Kidney glomerular epithelial cell (primary cell): ENCODE data around the gene CCNG1.
A peak's percentile ranks its signal among the peaks of the same experiment; 100 is the strongest.
"Not testable (repeated sequence)": the region's sequence is repeated elsewhere in the genome, so short reads cannot be mapped to it uniquely, and the experiment has no call there.

Source experiments
- DNase-seq: peaks from one replicate; lab custom pipeline; 2025; lab: John Stamatoyannopoulos, UW

Gene CCNG1, protein sequence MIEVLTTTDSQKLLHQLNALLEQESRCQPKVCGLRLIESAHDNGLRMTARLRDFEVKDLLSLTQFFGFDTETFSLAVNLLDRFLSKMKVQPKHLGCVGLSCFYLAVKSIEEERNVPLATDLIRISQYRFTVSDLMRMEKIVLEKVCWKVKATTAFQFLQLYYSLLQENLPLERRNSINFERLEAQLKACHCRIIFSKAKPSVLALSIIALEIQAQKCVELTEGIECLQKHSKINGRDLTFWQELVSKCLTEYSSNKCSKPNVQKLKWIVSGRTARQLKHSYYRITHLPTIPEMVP

DNA sequence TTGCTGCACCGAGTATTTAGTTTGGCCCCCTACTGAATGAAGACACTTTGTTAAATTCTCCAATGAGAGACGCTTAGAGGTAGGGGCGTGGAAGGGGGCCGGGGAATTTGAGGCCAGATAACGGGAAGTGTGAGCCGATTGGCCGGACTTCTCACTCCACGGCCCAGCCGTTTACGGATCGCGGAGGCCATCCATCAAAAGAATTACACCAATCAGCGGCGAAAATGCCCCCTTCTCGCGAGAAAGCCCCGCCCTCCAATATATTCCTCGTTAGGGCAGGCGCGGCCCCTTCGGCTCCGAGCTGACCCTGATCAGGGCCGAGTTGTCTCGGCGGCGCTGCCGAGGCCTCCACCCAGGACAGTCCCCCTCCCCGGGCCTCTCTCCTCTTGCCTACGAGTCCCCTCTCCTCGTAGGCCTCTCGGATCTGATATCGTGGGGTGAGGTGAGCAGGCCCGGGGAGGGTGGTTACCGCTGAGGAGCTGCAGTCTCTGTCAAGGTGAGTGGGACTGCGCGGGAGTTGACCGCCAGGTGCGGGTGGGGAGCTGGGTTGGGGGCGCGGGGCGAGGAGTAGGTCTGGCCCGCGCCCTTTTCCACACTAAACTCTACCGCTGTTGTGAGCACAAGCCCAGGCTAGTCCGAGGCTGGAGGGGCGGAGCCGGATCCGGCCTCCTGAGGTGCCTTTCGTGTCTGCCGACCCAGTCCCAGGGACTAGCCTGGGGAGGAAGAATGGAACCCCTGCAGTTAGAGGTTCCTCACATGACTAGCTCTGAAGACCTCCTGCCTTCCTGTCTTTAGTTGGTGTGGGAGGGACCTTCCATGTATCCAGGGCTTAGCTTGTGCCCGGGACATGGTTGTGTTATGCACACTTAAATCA lies at the start of gene CCNG1:
Gene CCNG1, plus strand, starts transcription at position 287 of the 874 bp plus-strand sequence. CDS start 1,662 bp downstream, outside the sequence.
- DNase-seq: peak; percentile 96

DNA sequence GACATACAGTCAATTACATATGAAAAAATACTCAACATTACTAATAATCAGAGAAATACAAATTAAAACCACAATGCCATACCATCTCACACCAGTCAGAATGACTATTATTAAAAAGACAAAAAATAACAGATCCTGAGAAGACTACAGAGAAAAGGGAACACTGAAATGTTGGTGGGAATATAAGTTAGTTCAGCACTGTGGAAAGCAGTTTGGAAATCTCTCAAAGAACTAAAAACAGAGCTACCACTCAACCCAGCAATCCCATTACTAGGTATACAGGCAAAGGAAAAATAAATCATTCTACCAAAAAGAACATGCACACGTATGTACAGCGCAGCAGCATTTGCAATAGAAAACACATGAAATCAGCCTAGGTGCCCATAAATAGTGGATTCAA lies 41.6 kb upstream of the CCNG1 start:
- DNase-seq: no peak

DNA sequence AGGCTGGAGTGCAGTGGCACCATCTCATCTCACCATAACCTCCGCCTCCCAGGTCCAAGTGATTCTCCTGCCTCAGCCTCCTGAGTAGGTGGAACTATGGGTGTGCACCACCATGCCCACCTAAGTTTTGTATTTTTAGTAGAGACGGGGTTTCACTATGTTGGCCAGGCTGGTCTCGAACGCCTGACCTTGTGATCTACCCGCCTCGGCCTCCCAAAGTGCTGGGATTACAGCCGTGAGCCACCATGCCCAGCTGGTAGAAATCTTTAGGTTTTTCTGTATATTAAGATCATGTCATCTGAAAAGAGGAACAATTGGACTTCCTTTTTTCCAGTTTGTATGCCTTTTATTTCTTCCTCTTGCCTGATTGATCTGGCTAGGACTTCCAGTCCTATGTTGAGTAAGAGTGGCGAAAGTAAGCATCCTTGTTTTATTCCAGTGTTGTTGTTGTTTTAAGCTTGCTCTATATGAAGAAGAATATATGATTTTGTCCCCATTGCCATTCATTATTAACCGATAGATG lies 40.5 kb upstream of the CCNG1 start:
- not testable (repeated sequence) for DNase-seq

DNA sequence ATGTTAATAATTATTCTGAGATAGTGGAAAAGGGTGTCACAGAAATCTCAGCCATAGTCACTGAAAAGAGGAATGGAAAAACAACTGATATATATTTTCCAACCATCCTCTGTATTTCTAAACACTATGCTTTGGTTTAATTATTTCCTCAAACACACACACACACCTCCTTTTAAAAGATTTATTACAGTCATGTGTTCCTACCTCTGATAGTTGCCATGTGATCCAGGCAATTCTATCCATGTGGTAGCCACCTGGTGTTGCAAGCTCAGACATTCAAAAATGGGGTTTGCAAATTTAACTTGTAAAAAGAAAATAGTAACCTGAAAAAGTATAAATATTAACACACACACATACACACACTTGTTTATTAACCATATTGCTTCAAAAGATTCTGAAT lies 40.0 kb upstream of the CCNG1 start:
- DNase-seq: no peak

DNA sequence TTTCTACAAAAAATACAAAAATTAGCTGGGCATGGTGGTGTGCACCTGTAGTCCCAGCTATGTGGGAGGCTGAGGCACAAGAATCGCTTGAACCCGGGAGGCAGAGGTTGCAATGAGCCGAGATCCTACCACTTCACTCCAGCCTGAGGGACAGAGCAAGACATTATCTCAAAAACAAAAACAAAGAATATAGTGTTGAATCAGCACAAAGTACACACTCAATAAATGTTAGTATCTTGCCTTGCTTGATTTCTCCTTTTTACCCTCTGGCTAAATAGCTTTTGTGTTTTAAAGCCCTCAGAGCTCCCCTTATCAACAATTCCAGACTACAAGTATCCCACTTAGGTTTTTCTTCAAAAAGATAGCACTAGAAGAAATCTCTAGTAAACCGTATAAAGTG lies 37.5 kb upstream of the CCNG1 start:
- no peak for DNase-seq

DNA sequence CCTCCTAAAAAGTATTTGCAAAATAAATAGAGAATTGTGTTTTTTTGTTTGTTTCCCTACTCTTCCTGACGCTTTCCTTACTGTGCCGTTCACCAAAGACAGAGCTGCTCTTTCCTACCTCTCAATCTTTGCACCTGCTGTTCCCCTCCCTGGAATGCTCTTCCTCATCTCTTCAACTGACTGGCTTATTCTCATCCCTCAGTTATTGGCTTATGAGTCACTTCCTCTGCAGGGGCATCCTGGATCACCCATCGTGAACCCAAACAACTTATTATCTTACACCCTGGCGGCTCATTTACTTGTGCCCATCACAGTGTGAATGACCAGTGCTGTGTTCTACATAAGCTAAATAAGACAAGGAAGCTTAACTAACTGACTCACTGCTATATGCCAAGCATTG lies 36.1 kb upstream of the CCNG1 start:
- DNase-seq: no peak

DNA sequence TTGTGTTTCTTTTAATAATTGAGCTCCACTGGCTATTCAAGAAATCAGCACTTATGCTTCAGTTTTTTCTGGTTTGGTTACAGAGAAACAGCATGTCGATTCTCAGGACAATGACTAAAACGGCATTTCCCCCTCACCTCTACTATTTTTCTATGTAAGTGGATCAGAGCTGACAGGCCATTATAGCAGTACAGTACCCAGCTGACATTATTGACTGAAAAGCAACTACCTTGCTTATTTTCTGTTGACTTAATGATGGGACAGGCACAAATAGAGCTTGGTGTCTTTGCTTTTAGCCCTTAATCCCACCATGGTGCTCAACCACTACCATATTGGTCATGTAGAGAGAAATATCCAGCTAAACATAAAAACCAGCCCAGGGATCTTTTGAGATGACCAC lies 35.4 kb upstream of the CCNG1 start:
- no peak for DNase-seq

DNA sequence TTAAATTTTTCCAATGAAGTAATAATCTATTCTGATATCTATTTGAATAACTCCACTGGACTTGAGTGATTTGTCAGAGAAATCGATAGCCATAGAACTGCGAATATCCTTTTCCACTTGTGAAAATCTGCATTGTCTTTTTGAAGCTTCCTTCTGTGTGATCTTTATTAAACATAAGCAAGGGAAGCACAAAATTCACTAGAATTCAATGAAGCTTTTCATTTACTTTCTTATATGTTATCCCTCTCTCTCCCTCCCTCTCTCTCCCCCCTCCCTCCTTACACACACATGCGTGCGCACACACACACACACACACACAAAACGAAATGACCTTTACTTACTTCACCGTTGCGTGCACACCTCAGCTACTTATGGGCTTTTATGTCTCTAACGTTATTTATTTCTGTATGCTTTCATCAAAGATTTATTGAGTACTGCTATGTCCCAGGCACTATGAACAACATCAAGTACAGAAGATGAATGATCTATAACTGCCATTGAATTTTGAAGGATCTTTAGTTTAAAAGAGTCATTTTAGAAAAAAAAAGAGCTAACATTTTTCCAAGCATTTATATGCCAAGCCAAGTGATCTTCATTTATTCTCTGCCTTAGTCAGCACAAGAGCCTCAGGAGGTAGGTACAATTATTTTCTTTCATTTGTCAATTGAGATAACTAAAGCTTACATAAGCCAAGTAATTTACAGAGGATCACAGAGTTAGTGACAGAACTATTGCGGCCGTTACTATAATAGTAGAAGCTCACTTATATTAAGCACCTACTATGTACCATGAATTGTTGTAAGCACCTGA lies 32.8 kb upstream of the CCNG1 start:
- DNase-seq: no peak

DNA sequence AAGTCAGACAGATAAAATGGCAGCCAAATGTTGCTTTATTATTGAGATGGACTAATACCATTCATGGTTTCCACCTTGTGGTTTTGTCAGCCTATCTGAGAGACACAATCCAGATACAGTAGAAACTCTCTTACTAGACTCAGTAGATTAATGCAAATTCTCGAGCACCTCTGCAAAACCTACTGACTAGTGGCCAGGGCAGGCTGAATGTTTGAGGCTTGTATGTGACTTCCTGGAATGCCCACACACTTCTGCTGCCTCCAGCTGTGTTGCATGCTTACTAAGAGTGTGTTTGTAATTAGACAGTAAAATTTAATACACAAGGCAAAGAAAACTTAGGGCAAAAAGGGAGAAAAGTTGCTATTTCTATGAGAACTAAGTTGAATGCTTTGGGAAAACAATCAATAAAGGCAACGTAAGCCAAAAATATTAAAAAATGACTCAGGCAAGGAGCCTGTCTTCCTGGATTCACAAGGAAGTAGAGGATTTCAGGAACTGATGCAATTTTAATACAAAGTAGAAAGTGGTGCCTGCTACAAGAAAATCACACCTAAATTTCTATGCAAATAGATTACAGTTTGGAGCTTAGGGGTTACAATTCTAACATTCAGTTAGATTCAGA lies 30.2 kb upstream of the CCNG1 start:
- no peak for DNase-seq

DNA sequence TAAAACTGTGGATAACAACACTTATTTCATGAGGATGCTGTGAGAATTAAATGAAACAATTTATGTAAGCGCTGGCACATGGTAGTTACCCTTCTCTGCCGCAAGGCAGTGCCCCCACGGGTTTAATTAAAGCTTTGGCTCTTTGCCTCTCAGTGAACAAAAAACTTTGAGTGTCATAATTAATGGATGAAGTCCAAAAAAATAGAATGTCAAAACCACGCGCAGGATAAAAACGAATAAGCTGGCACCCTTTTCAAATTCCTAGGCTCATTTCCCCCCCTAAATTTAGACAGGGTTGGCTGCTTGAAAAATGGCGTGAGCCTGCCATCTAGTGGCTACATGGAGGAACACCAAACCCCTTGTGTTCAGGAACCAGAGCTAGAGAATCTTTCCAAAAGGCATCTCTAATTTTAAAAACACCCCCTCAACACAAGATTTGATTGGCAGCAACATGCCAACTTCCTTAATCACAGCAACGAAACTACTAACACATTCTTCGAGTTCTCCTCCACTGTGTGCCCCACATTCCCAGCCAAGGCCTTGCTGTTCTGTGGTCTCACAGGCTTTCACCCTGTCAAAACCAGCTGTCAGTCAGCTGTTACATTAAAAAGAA lies 29.0 kb upstream of the CCNG1 start:
- DNase-seq: peak; percentile 48

DNA sequence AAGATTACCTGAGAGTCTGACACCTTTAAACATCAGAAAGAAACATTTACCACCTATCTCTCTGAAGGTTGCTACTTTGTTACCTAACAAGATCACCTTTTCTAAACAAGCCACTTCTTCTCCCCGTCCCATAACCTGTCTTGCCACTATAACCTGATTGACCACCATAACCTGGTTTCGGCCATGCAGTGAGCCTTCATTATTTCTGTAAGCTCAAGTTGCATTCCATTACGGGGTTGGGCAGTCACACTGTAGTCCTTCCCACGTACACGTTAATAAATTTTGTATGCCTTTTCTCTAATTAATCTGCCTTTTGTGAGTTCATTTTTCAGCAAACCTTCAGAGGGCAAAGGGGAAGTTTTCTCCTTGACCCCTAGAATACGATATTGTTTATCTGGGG lies 28.0 kb upstream of the CCNG1 start:
- DNase-seq: no peak

DNA sequence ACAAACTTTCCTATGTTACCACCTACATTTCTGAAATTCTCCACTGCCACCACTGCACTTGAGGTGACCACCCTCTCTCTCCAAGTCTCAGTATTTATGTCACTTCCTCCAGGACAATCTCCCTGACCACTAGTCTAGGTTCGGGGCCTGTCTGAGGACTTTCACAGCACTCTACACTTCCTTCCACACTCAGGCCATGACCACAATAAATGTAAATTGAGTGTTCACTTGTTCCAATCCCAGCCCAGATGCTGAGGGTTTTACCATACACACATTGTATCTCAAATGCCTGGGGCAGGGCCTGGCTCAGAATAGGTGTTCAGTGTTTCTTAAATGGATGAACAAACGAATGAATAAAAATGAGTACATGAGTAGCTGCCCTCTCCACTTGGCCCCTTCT lies 26.9 kb upstream of the CCNG1 start:
- DNase-seq: no peak

DNA sequence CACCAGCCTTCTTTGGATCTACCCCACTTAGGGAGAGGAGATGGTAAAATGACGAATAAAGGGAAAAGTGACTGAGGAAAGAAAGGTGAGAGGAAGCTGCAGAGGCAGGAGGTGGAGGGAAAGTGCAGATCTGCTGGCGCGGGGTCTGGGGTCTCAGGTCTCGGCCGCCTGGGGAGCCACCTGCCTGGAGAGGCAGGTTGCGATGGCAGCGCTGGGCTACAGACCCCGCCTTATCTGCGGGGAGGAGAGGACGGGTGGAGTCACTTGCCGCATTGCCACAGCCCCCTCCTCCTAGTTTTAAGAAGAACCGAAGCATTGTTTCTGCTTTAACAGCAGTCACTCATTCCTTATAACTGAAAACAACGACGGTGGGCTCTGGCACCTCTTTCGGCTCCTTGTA lies 21.7 kb upstream of the CCNG1 start:
- DNase-seq: not testable (repeated sequence)

DNA sequence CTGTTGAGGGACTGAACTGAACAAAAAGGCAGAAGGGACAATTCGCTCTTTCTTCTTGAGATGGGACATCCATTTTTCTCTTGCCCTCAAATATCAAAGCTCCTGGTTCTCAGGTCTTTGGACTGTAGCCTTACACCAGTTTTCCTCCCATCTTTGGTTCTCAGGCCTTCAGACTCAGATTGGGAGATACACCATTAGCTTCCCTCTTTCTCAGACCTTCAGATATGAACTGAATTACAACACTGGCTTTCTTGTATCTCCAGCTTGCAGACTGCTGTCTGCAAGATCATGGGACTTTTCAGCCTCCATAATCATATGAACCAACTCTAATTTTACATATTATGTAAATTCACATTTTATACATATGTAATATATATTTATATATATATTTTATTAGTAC lies 12.6 kb upstream of the CCNG1 start:
- no peak for DNase-seq

DNA sequence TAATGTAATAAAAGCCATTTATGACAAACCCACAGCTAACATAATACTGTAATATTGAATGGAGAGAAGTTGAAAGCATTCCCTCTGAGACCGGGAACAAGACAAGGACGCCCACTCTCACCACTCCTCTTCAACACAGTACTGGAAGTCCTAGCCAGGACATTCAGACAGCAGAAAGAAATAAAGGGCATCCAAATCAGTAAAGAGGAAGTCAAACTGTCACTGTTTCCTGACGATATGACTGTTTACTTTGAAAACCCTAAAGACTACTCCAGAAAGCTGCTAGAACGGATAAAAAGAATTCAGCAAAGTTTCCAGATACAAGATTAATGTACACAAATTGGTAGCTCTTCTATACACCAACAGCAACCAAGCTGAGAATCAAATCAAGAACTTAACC lies 11.3 kb upstream of the CCNG1 start:
- not testable (repeated sequence) for DNase-seq

DNA sequence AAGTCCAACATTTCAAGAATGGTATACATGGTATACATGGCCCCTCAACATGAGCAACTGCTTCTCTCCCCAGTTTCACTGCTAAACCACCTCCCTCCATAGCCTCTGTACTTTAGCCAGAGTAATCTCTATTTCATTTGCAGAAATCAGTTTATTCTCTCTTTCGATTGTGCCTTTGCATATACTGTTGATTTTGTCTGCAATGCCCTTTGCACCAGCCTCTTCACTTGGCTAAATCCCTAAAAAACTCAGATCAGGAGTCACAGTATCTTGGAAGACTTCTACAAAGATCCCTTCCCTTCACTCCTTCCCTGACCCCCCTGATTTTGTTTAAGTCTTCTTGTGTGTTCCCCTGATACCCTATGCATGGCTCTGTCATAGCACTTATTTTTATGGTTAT lies 4.9 kb upstream of the CCNG1 start:
- DNase-seq: no peak

DNA sequence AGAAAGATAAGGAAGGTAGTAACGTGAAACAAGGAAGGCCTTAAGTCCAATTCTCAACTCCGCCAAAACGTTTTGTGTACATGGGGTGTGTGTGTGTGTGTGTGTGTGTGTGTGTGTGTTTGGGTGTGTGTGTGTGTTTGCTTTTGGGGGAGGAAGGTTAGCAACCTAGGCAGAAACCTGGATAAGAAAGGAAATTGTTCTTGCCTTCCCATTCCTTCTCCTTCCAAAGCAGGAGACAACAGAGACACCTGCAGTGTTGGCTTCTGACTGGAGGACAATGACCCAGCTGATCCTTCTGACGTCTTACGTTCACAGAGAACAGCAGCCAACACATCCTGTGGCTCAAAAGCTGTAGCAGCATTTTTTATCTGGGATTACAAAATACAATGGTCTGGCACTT lies 4.1 kb upstream of the CCNG1 start:
- no peak for DNase-seq

DNA sequence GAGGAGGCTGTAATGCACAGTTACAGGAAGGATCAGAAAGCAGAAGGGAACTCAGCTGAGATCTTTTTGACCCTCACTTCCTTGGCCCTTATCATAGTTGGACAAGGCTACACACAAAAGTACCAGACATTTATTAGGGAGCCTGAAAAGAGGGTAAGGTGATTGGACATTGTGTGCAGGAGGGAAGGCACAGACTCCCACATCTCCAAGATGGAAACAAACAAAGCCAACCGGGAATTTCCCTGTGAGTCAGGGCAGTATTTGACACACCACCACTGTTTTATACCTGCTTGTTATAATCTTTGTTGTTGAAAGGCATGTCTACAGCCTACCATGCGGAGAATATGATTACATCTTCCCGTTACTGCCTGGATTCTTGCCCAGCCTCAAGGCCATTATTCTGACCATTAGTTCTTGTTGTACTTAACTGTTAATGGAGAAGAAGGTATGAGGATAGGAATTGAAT lies 3.0 kb upstream of the CCNG1 start:
- peak; percentile 95 for DNase-seq

DNA sequence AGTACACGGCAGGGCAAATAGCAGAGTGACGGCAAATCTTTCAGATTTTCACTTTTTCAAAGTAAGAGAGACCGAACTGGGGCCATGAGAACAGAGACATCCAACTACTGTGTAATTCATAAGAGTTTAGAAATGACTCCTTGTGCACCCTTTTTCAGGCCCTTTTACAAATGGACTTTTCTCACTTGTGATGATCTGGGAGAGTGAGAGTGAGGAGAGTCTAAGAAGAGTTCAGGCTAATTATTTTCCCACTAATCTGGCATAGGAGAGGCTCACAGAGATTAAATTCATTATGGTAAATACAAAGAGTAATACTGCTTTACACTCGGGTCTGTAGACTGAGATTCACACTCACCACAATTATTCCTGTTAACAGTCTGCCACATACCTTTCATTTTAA lies 880 bp upstream of the CCNG1 start:
- DNase-seq: no peak

DNA sequence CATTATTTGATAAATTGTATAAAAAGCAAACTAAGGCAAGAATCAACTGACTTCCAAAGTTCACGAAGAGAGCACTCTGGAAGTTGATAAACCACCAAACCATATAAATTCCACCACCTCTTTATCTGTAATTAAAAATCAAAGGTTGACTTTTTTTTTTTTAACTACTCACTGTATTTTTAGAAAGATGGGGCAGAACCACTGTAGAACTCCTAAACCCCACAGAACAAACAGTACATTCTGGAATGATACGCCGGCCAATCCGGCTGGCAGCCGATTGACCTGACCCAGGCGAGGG lies 435 bp upstream of the CCNG1 start:
- no peak for DNase-seq

DNA sequence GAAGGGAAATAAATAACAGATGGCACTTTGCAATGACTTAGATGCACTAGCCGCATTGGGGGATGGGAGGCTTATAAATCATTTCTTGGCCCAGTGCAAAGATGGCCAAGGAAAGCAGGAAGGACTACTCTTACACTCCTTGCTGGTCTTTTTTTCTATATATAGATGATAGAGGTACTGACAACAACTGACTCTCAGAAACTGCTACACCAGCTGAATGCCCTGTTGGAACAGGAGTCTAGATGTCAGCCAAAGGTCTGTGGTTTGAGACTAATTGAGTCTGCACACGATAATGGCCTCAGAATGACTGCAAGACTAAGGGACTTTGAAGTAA lies 1.7 kb downstream of the CCNG1 start:
- DNase-seq: no peak

DNA sequence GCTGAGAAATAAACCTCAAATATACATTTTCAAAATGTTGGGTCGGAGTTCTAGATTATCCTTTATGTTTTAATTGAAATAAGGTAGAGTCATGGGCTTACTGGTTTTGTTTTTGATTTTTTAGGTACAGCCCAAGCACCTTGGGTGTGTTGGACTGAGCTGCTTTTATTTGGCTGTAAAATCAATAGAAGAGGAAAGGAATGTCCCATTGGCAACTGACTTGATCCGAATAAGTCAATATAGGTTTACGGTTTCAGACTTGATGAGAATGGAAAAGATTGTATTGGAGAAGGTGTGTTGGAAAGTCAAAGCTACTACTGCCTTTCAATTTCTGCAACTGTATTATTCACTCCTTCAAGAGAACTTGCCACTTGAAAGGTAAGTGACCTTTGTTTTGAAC lies 3.6 kb downstream of the CCNG1 start:
- no peak for DNase-seq
